ENCODE measurements around the gene ANKRD40.
A peak's percentile ranks its signal among the peaks of the same experiment; 100 is the strongest.

Gene ANKRD40

GRCh38 chr17:50665838-50666237 is 41.9 kb downstream of the ANKRD40 start:
- Histone ChIP-seq H3K36me3 (ENCODE audit: control insufficient read depth in 2 of 2, insufficient read depth in 2 of 2, low read length in 2 of 2) (no peaks in the 10 kb centered on the region), H3K27ac (ENCODE audit: low read length) (no peak overlapping the region), H3K4me1 (ENCODE audit: control insufficient read depth, insufficient read depth, low read length) (peaks cover 15% of the 10 kb centered on the region), H3K27me3 (ENCODE audit: control insufficient read depth in 1 of 2, insufficient read depth in 2 of 2, low read length in 2 of 2) (no peaks in the 10 kb centered on the region), H3K9ac (ENCODE audit: low read length in 2 of 2) (no peak overlapping the region), H3K9me3 (ENCODE audit: control insufficient read depth in 2 of 2, low read length in 2 of 2) (no peaks in the 10 kb centered on the region), H3K4me3 (ENCODE audit: low read length in 2 of 2) (no peak overlapping the region)

- no peaks in the 10 kb centered on the region for H3K27me3 ChIP-seq (ENCODE audit: control insufficient read depth in 1 of 2, insufficient read depth in 2 of 2, low read length in 2 of 2)
- no peak overlapping the region for H3K27ac ChIP-seq (ENCODE audit: low read length)
- no peaks in the 10 kb centered on the region for H3K9me3 ChIP-seq (ENCODE audit: control insufficient read depth in 2 of 2, low read length in 2 of 2)
- H3K4me1 ChIP-seq (ENCODE audit: control insufficient read depth, insufficient read depth, low read length) = peaks cover 24% of the 10 kb centered on the region
- no peaks in the 10 kb centered on the region for H3K36me3 ChIP-seq (ENCODE audit: control insufficient read depth in 2 of 2, insufficient read depth in 2 of 2, low read length in 2 of 2)
- no peak overlapping the region for H3K4me3 ChIP-seq (ENCODE audit: low read length in 2 of 2)
- H3K9ac ChIP-seq (ENCODE audit: low read length in 2 of 2) = no peak overlapping the region
Measured at GRCh38 chr17:50664788-50665458, 42.8 kb downstream of the ANKRD40 start.

- Histone ChIP-seq H3K36me3 (ENCODE audit: control insufficient read depth in 2 of 2, insufficient read depth in 2 of 2, low read length in 2 of 2) (no peaks in the 10 kb centered on the region), H3K27ac (ENCODE audit: low read length) (no peak overlapping the region), H3K4me1 (ENCODE audit: control insufficient read depth, insufficient read depth, low read length) (peaks cover 26% of the 10 kb centered on the region), H3K9me3 (ENCODE audit: control insufficient read depth in 2 of 2, low read length in 2 of 2) (no peaks in the 10 kb centered on the region), H3K4me3 (ENCODE audit: low read length in 2 of 2) (no peak overlapping the region), H3K27me3 (ENCODE audit: control insufficient read depth in 1 of 2, insufficient read depth in 2 of 2, low read length in 2 of 2) (no peaks in the 10 kb centered on the region), H3K9ac (ENCODE audit: low read length in 2 of 2) (no peak overlapping the region)
Measured at GRCh38 chr17:50663812-50664374, 43.8 kb downstream of the ANKRD40 start.

- Histone ChIP-seq H3K9me3 (ENCODE audit: control insufficient read depth in 2 of 2, low read length in 2 of 2) (no peaks in the 10 kb centered on the region), H3K4me3 (ENCODE audit: low read length in 2 of 2) (no peak overlapping the region), H3K27ac (ENCODE audit: low read length) (no peak overlapping the region), H3K36me3 (ENCODE audit: control insufficient read depth in 2 of 2, insufficient read depth in 2 of 2, low read length in 2 of 2) (no peaks in the 10 kb centered on the region), H3K27me3 (ENCODE audit: control insufficient read depth in 1 of 2, insufficient read depth in 2 of 2, low read length in 2 of 2) (no peaks in the 10 kb centered on the region), H3K4me1 (ENCODE audit: control insufficient read depth, insufficient read depth, low read length) (peaks cover 26% of the 10 kb centered on the region), H3K9ac (ENCODE audit: low read length in 2 of 2) (no peak overlapping the region)
Measured at GRCh38 chr17:50662632-50663225, 45.0 kb downstream of the ANKRD40 start.

- Histone ChIP-seq H3K9ac (ENCODE audit: low read length in 2 of 2) (peak overlapping the region in 1 of 2 donors; percentile 21), H3K36me3 (ENCODE audit: control insufficient read depth in 2 of 2, insufficient read depth in 2 of 2, low read length in 2 of 2) (no peaks in the 10 kb centered on the region), H3K27me3 (ENCODE audit: control insufficient read depth in 1 of 2, insufficient read depth in 2 of 2, low read length in 2 of 2) (no peaks in the 10 kb centered on the region), H3K9me3 (ENCODE audit: control insufficient read depth in 2 of 2, low read length in 2 of 2) (no peaks in the 10 kb centered on the region), H3K4me3 (ENCODE audit: low read length in 2 of 2) (peak overlapping the region in 1 of 2 donors; percentile 3), H3K4me1 (ENCODE audit: control insufficient read depth, insufficient read depth, low read length) (peaks cover 26% of the 10 kb centered on the region), H3K27ac (ENCODE audit: low read length) (no peak overlapping the region)
Measured at GRCh38 chr17:50661795-50662391, 45.8 kb downstream of the ANKRD40 start.

- Histone ChIP-seq H3K27ac (ENCODE audit: low read length) (no peak overlapping the region), H3K27me3 (ENCODE audit: control insufficient read depth in 1 of 2, insufficient read depth in 2 of 2, low read length in 2 of 2) (no peaks in the 10 kb centered on the region), H3K9ac (ENCODE audit: low read length in 2 of 2) (peak overlapping the region in 1 of 2 donors; percentile 21), H3K36me3 (ENCODE audit: control insufficient read depth in 2 of 2, insufficient read depth in 2 of 2, low read length in 2 of 2) (no peaks in the 10 kb centered on the region), H3K4me3 (ENCODE audit: low read length in 2 of 2) (no peak overlapping the region), H3K4me1 (ENCODE audit: control insufficient read depth, insufficient read depth, low read length) (peaks cover 26% of the 10 kb centered on the region), H3K9me3 (ENCODE audit: control insufficient read depth in 2 of 2, low read length in 2 of 2) (no peaks in the 10 kb centered on the region)
Measured at GRCh38 chr17:50661348-50661747, 46.4 kb downstream of the ANKRD40 start.

GRCh38 chr17:50660887-50661345 is 46.8 kb downstream of the ANKRD40 start:
- Histone ChIP-seq H3K27me3 (ENCODE audit: control insufficient read depth in 1 of 2, insufficient read depth in 2 of 2, low read length in 2 of 2) (no peaks in the 10 kb centered on the region), H3K9ac (ENCODE audit: low read length in 2 of 2) (no peak overlapping the region), H3K27ac (ENCODE audit: low read length) (no peak overlapping the region)

GRCh38 chr17:50660042-50660886 is 47.5 kb downstream of the ANKRD40 start:
- peak overlapping the region in 1 of 2 donors; percentile 13 for H3K9ac ChIP-seq (ENCODE audit: low read length in 2 of 2)

More at GRCh38 chr17:50660887-50661345, 46.8 kb downstream of the ANKRD40 start:
- Histone ChIP-seq H3K9me3 (ENCODE audit: control insufficient read depth in 2 of 2, low read length in 2 of 2) (no peaks in the 10 kb centered on the region), H3K4me3 (ENCODE audit: low read length in 2 of 2) (no peak overlapping the region), H3K4me1 (ENCODE audit: control insufficient read depth, insufficient read depth, low read length) (peaks cover 26% of the 10 kb centered on the region), H3K36me3 (ENCODE audit: control insufficient read depth in 2 of 2, insufficient read depth in 2 of 2, low read length in 2 of 2) (no peaks in the 10 kb centered on the region)

GRCh38 chr17:50659179-50659578 is 48.5 kb downstream of the ANKRD40 start:
- Histone ChIP-seq H3K36me3 (ENCODE audit: control insufficient read depth in 2 of 2, insufficient read depth in 2 of 2, low read length in 2 of 2) (no peaks in the 10 kb centered on the region), H3K27ac (ENCODE audit: low read length) (no peak overlapping the region), H3K4me1 (ENCODE audit: control insufficient read depth, insufficient read depth, low read length) (peaks cover 26% of the 10 kb centered on the region), H3K9ac (ENCODE audit: low read length in 2 of 2) (no peak overlapping the region), H3K27me3 (ENCODE audit: control insufficient read depth in 1 of 2, insufficient read depth in 2 of 2, low read length in 2 of 2) (no peaks in the 10 kb centered on the region), H3K4me3 (ENCODE audit: low read length in 2 of 2) (no peak overlapping the region), H3K9me3 (ENCODE audit: control insufficient read depth in 2 of 2, low read length in 2 of 2) (no peaks in the 10 kb centered on the region)

More at GRCh38 chr17:50660042-50660886, 47.5 kb downstream of the ANKRD40 start:
- Histone ChIP-seq H3K27me3 (ENCODE audit: control insufficient read depth in 1 of 2, insufficient read depth in 2 of 2, low read length in 2 of 2) (no peaks in the 10 kb centered on the region), H3K36me3 (ENCODE audit: control insufficient read depth in 2 of 2, insufficient read depth in 2 of 2, low read length in 2 of 2) (no peaks in the 10 kb centered on the region), H3K4me3 (ENCODE audit: low read length in 2 of 2) (no peak overlapping the region), H3K4me1 (ENCODE audit: control insufficient read depth, insufficient read depth, low read length) (peaks cover 26% of the 10 kb centered on the region), H3K9me3 (ENCODE audit: control insufficient read depth in 2 of 2, low read length in 2 of 2) (no peaks in the 10 kb centered on the region), H3K27ac (ENCODE audit: low read length) (no peak overlapping the region)

- H3K4me1 ChIP-seq (ENCODE audit: control insufficient read depth, insufficient read depth, low read length) = peaks cover 26% of the 10 kb centered on the region
- no peak overlapping the region for H3K9ac ChIP-seq (ENCODE audit: low read length in 2 of 2)
- H3K36me3 ChIP-seq (ENCODE audit: control insufficient read depth in 2 of 2, insufficient read depth in 2 of 2, low read length in 2 of 2) = no peaks in the 10 kb centered on the region
- H3K9me3 ChIP-seq (ENCODE audit: control insufficient read depth in 2 of 2, low read length in 2 of 2) = no peaks in the 10 kb centered on the region
- no peak overlapping the region for H3K27ac ChIP-seq (ENCODE audit: low read length)
- H3K4me3 ChIP-seq (ENCODE audit: low read length in 2 of 2) = no peak overlapping the region
- H3K27me3 ChIP-seq (ENCODE audit: control insufficient read depth in 1 of 2, insufficient read depth in 2 of 2, low read length in 2 of 2) = no peaks in the 10 kb centered on the region
Measured at GRCh38 chr17:50658616-50659015, 49.1 kb downstream of the ANKRD40 start.

Measured in stomach smooth muscle (tissue), 2 donors.